HCT116 (cell line): Measurements from ENCODE around the gene ANTXR2. TPM values are rescaled to one million over a fixed set of nuclear protein-coding genes. Genes with fewer than 3 reads are reported as not detected.

Source experiments
- ATAC-seq: fragments of 200-7000 bp; cut with Tn5 transposase; 2 replicates; pipeline ENCODE4 v1.9.1; 2020; ENCODE audit warnings: mild to moderate bottlenecking, moderate library complexity
- BruUV-seq: library from RNA; stranded (reverse); fragments of 400-500 nt; replicated peaks from 2 replicates; lab custom pipeline; 2021; lab: Mats Ljungman, UMichigan
- CTCF ChIA-PET: fragments of 300-600 bp; sonication (Branson Sonifier 250); formaldehyde crosslinking; loops from one replicate; lab custom pipeline; 2021; ENCODE audit warnings: antibody characterized with exemption; lab: Charles Lee
- POLR2A ChIA-PET: fragments of 300-600, 350-600 bp; sonication (Branson Sonifier 250); formaldehyde crosslinking; loops from one replicate; lab custom pipeline; 2021; ENCODE audit warnings: antibody characterized with exemption; lab: Charles Lee
- RAD21 ChIA-PET, 2 experiments: fragments of 300-600 bp; sonication (Branson Sonifier 250); formaldehyde crosslinking; loops; one replicate each; lab custom pipeline; 2023; ENCODE audit warnings: low total read pairs in 2 of 2; ENCODE audit not compliant: uncharacterized antibody in 2 of 2, unreplicated experiment in 2 of 2, low non-redundant PET in 1 of 2; lab: Charles Lee
- DNase-seq: peaks from one replicate; pipeline ENCODE4 v3.0.0-alpha.2; 2010; ENCODE audit warnings: low read depth, low spot score
- H2AFZ ChIP-seq: fragments of 200-600 bp; shearing (Covaris generic), sonication (generic); 2 replicates; pipeline ENCODE4 v1.6.1; 2017; ENCODE audit warnings: low read depth, mixed run types, mixed read lengths, antibody characterized with exemption, low read length; ENCODE audit not compliant: poor library complexity, severe bottlenecking
- H3K27ac ChIP-seq: 2 replicates; pipeline ENCODE4 v1.5.1; 2012; ENCODE audit warnings: low read depth, low read length
- H3K27me3 ChIP-seq: fragments of 200-600 bp; sonication (generic); 2 replicates; pipeline ENCODE4 v1.6.1; 2016; ENCODE audit warnings: mixed run types, low read length, mixed read lengths; ENCODE audit not compliant: insufficient read depth
- H3K36me3 ChIP-seq, 2 experiments: fragments of 200-500 bp in 1 of 2; fragments of 200-600 bp in 1 of 2; sonication (Bioruptor generic) in 1 of 2; sonication (generic) in 1 of 2; 2 replicates each; pipeline versions ENCODE4 v1.5.1 to v1.6.1; 2014 to 2016; ENCODE audit warnings: low read length in 2 of 2, inconsistent platforms in 1 of 2, mixed read lengths in 1 of 2, mixed run types in 1 of 2; ENCODE audit not compliant: insufficient read depth in 2 of 2, control insufficient read depth in 1 of 2
- H3K4me1 ChIP-seq, 2 experiments: fragments of 200-600 bp in 1 of 2; sonication (generic) in 1 of 2; 2 replicates each; pipeline versions ENCODE4 v1.5.1 to v1.6.1; 2012 to 2017; ENCODE audit warnings: low read length in 2 of 2, inconsistent platforms in 1 of 2, mild to moderate bottlenecking in 1 of 2, mixed read lengths in 1 of 2, mixed run types in 1 of 2, moderate library complexity in 1 of 2; ENCODE audit not compliant: insufficient read depth in 2 of 2, control insufficient read depth in 1 of 2
- H3K4me2 ChIP-seq: fragments of 200-600 bp; sonication (generic); 2 replicates; pipeline ENCODE4 v1.6.1; 2017; ENCODE audit warnings: mixed run types, low read length, mixed read lengths
- H3K4me3 ChIP-seq, 2 experiments: fragments of 200-600 bp in 1 of 2; sonication (generic) in 1 of 2; replicated peaks in 1 of 2; 2 replicates each; pipeline ENCODE4 v1.5.1; 2011 to 2016; ENCODE audit warnings: low read length in 2 of 2, control low read depth in 1 of 2, low read depth in 1 of 2, mild to moderate bottlenecking in 1 of 2, mixed read lengths in 1 of 2, mixed run types in 1 of 2
- H3K79me2 ChIP-seq: fragments of 200-600 bp; sonication (generic); 2 replicates; pipeline ENCODE4 v1.6.1; 2017; ENCODE audit warnings: mild to moderate bottlenecking, mixed run types, low read length, moderate library complexity, mixed read lengths; ENCODE audit not compliant: insufficient read depth
- H3K9ac ChIP-seq: fragments of 200-600 bp; sonication (generic); 2 replicates; pipeline ENCODE4 v1.6.1; 2016; ENCODE audit warnings: low read length, mixed read lengths
- H3K9me2 ChIP-seq: fragments of 200-600 bp; sonication (generic), shearing (Covaris generic); 2 replicates; pipeline ENCODE4 v1.6.1; 2017; ENCODE audit warnings: mixed run types, mild to moderate bottlenecking, moderate library complexity; ENCODE audit not compliant: insufficient read depth
- H3K9me3 ChIP-seq, 2 experiments: fragments of 200-500 bp in 1 of 2; fragments of 200-600 bp in 1 of 2; sonication (Bioruptor generic) in 1 of 2; sonication (generic) in 1 of 2; 2 replicates each; pipeline ENCODE4 v1.6.1; 2014 to 2017; ENCODE audit warnings: low read length in 2 of 2, mixed read lengths in 2 of 2, inconsistent platforms in 1 of 2, low read depth in 1 of 2, mild to moderate bottlenecking in 1 of 2, mixed run types in 1 of 2, moderate library complexity in 1 of 2; ENCODE audit not compliant: control insufficient read depth in 1 of 2, insufficient read depth in 1 of 2
- H4K20me1 ChIP-seq: fragments of 200-600 bp; sonication (generic), shearing (Covaris generic); 2 replicates; pipeline ENCODE4 v1.6.1; 2017; ENCODE audit warnings: mixed run types, mild to moderate bottlenecking, moderate library complexity; ENCODE audit not compliant: insufficient read depth
- CBX3 ChIP-seq: IDR thresholded peaks from 2 replicates; pipeline ENCODE4 v1.6.1; 2012; ENCODE audit warnings: low read depth
- CEBPB ChIP-seq: IDR thresholded peaks from 2 replicates; pipeline ENCODE4 v1.6.1; 2012; ENCODE audit warnings: low read depth
- ELF1 ChIP-seq: IDR thresholded peaks from 2 replicates; pipeline ENCODE4 v1.6.1; 2012; ENCODE audit warnings: low read depth, borderline replicate concordance
- EZH2phosphoT487 ChIP-seq: fragments of 200-600 bp; IDR thresholded peaks from 2 replicates; pipeline ENCODE4 v1.6.1; 2018; ENCODE audit warnings: antibody characterized with exemption, borderline replicate concordance
- FOSL1 ChIP-seq: IDR thresholded peaks from 2 replicates; pipeline ENCODE4 v1.6.1; 2012; ENCODE audit warnings: low read depth
- POLR2A ChIP-seq: IDR thresholded peaks from 2 replicates; pipeline ENCODE4 v1.7.0; 2011; ENCODE audit warnings: borderline replicate concordance; ENCODE audit not compliant: insufficient read depth, insufficient read length; ENCODE audit errors: extremely low read depth
- POLR2AphosphoS5 ChIP-seq: IDR thresholded peaks from 2 replicates; pipeline ENCODE4 v1.6.1; 2011; ENCODE audit warnings: mild to moderate bottlenecking, low read depth, low read length, moderate library complexity
- SIN3A ChIP-seq: IDR thresholded peaks from 2 replicates; pipeline ENCODE4 v1.6.1; 2012; ENCODE audit warnings: low read depth
- SP1 ChIP-seq: IDR thresholded peaks from 2 replicates; pipeline ENCODE4 v1.6.1; 2012; ENCODE audit warnings: low read depth
- SRF ChIP-seq: IDR thresholded peaks from 2 replicates; pipeline ENCODE4 v1.6.1; 2012; ENCODE audit warnings: low read depth
- TCF7L2 ChIP-seq: IDR thresholded peaks from 2 replicates; pipeline ENCODE4 v1.7.0; 2011; ENCODE audit warnings: borderline replicate concordance, inconsistent platforms; ENCODE audit not compliant: insufficient read depth, insufficient read length; ENCODE audit errors: extremely low read depth
- YY1 ChIP-seq: IDR thresholded peaks from 2 replicates; pipeline ENCODE4 v1.6.1; 2011; ENCODE audit warnings: low read length, low read depth, moderate library complexity, mild to moderate bottlenecking; ENCODE audit not compliant: insufficient replicate concordance; ENCODE audit errors: extremely low read depth
- ZFX ChIP-seq: fragments of 450-650 bp; IDR thresholded peaks from 2 replicates; pipeline ENCODE4 v1.6.1; 2017
- ZNF274 ChIP-seq: fragments of 200-500 bp; sonication (Bioruptor generic); IDR thresholded peaks from 2 replicates; pipeline ENCODE4 v1.6.1; 2014; ENCODE audit warnings: mild to moderate bottlenecking, low read depth, low read length, inconsistent platforms
- intact Hi-C: fragments of 100-400 bp; cut with micrococcal nuclease; formaldehyde crosslinking; loops from 2 replicates; pipeline ENCODE4 v1.10.0; 2022
- total RNA-seq: library from RNA; stranded (reverse); gene quantifications from one replicate; pipeline ENCODE4 v1.2.1, GENCODE V29; 2021; ENCODE audit not compliant: unreplicated experiment
- TF ChIP-seq, protein P1 (sequence below): IDR thresholded peaks from 2 replicates; pipeline ENCODE4 v1.6.1; 2012
- TF ChIP-seq, protein P2 (sequence below): IDR thresholded peaks from 2 replicates; pipeline ENCODE4 v1.6.1; 2012
- TF ChIP-seq, protein P3 (sequence below): IDR thresholded peaks from 2 replicates; pipeline ENCODE4 v1.6.1; 2011; ENCODE audit warnings: mild to moderate bottlenecking, low read length, moderate library complexity; ENCODE audit not compliant: insufficient replicate concordance; ENCODE audit errors: extremely low read depth

Gene ANTXR2
- total RNA-seq, 1 experiment from 2014 or later, result 6.3 TPM

DNA sequence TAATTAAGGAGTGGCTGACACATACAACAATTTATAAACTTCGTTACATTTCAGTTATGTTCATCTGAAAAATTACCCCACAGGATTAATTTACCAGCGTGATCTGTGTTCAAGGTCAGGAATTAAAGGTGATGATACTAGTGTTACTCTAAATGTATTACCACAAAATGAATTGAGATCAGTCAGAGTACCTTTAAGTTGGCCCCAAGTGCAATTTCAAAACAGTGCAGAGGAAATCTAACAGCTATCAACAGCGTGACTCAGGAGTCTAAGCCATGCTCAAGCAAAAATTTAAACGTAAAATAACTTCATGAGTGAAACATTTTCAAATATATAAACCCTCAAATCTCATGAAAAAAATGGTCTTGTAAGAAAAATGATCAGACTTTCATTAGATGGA lies 18.7 kb downstream of the ANTXR2 start:
- TF ChIP-seq ZNF274, result no peak
- no peak for TF ChIP-seq YY1
- no peak for TF ChIP-seq POLR2AphosphoS5
- TF ChIP-seq, protein P1, sequence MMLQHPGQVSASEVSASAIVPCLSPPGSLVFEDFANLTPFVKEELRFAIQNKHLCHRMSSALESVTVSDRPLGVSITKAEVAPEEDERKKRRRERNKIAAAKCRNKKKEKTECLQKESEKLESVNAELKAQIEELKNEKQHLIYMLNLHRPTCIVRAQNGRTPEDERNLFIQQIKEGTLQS, result no peak
- no peak for TF ChIP-seq SRF
- TF ChIP-seq ZFX, result no peak
- TF ChIP-seq CEBPB, result no peak
- TF ChIP-seq SP1, result no peak
- TF ChIP-seq, protein P2, sequence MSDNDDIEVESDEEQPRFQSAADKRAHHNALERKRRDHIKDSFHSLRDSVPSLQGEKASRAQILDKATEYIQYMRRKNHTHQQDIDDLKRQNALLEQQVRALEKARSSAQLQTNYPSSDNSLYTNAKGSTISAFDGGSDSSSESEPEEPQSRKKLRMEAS, result no peak
- no peak for TF ChIP-seq FOSL1
- no peak for TF ChIP-seq CBX3
- TF ChIP-seq ELF1, result no peak
- TF ChIP-seq, protein P3, sequence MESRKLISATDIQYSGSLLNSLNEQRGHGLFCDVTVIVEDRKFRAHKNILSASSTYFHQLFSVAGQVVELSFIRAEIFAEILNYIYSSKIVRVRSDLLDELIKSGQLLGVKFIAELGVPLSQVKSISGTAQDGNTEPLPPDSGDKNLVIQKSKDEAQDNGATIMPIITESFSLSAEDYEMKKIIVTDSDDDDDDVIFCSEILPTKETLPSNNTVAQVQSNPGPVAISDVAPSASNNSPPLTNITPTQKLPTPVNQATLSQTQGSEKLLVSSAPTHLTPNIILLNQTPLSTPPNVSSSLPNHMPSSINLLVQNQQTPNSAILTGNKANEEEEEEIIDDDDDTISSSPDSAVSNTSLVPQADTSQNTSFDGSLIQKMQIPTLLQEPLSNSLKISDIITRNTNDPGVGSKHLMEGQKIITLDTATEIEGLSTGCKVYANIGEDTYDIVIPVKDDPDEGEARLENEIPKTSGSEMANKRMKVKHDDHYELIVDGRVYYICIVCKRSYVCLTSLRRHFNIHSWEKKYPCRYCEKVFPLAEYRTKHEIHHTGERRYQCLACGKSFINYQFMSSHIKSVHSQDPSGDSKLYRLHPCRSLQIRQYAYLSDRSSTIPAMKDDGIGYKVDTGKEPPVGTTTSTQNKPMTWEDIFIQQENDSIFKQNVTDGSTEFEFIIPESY, result no peak
- no peak for TF ChIP-seq POLR2A
- TF ChIP-seq TCF7L2, result no peak
- no peak for TF ChIP-seq EZH2phosphoT487
- TF ChIP-seq SIN3A, result no peak
- TF ChIP-seq, all 23 proteins: peak for 0
- Histone ChIP-seq H3K9me2 (no peaks in the 10 kb centered on the region), H4K20me1 (no peaks in the 10 kb centered on the region), H3K27ac (no peak overlapping the region), H3K36me3 (no peaks in the 10 kb centered on the region), H3K4me1 (no peaks in the 10 kb centered on the region), H3K4me2 (no peak overlapping the region), H3K9ac (no peak overlapping the region), H3K27me3 (no peaks in the 10 kb centered on the region), H3K9me3 (no peaks in the 10 kb centered on the region), H3K79me2 (no peaks in the 10 kb centered on the region), H3K4me3 (no peak overlapping the region), H2AFZ (no peak overlapping the region)
- CTCF ChIA-PET, result no interaction called here
- BruUV-seq, result no TSS peak
- intact Hi-C loops, result no loop called here
- POLR2A ChIA-PET, result no interaction called here
- DNase-seq, result no peak
- RAD21 ChIA-PET, result no interaction called here
- ATAC-seq, result no peak
